Omental fat pad (tissue), 4 donors: ENCODE data around the gene C1orf141. TPM values are rescaled to one million over a fixed set of nuclear protein-coding genes. Genes with fewer than 3 reads are reported as not detected.

Experiments used
- ATAC-seq: fragments of 150-250 bp; one replicate; pipeline ENCODE4 v1.9.1; 2016; ENCODE audit warnings: mild to moderate bottlenecking, moderate library complexity; ENCODE audit not compliant: low FRiP score
- DNase-seq: peaks from one replicate; pipeline ENCODE4 v3.0.0-alpha.2; 2019; ENCODE audit warnings: low spot score
- total RNA-seq, 4 donors: library from RNA; depleted of rRNA; stranded (reverse); fragments of >200 nt; gene quantifications; one replicate each; pipeline ENCODE4 v1.1.0, GENCODE V29; 2016
- TF ChIP-seq, protein P1 (sequence below), 3 donors: fragments of 450-650 bp; IDR thresholded peaks; one replicate each; pipeline ENCODE4 v1.5.1; 2016 to 2017; ENCODE audit warnings: antibody characterized with exemption in 3 of 3, mild to moderate bottlenecking in 3 of 3, moderate library complexity in 2 of 3

C1orf141 gene
- total RNA-seq, 4 donors from 2014 or later: not detected

DNA sequence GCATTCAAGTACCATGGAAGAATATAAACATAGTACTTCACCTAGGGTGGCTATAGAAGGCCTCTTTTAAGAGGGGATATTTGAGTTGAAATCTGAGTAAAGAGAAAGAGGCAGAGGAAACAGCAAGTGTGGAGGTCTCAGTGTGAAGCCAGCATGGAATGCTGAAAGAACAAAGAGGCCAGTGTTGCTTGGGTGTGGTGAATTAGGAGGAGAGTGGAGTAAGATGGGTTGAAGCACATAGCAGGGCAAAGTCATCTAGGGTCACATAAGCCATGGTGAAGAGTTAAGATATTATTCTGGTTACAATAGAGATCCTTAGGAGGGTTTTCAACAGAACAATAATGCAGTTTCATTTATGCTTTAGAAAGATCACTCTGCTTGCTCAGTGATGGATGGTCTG, 37.5 kb downstream of the C1orf141 start:
- ATAC-seq (no peak), DNase-seq (no peak)
- TF ChIP-seq, protein P1, sequence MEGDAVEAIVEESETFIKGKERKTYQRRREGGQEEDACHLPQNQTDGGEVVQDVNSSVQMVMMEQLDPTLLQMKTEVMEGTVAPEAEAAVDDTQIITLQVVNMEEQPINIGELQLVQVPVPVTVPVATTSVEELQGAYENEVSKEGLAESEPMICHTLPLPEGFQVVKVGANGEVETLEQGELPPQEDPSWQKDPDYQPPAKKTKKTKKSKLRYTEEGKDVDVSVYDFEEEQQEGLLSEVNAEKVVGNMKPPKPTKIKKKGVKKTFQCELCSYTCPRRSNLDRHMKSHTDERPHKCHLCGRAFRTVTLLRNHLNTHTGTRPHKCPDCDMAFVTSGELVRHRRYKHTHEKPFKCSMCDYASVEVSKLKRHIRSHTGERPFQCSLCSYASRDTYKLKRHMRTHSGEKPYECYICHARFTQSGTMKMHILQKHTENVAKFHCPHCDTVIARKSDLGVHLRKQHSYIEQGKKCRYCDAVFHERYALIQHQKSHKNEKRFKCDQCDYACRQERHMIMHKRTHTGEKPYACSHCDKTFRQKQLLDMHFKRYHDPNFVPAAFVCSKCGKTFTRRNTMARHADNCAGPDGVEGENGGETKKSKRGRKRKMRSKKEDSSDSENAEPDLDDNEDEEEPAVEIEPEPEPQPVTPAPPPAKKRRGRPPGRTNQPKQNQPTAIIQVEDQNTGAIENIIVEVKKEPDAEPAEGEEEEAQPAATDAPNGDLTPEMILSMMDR (IDR thresholded peaks at IDR 0.05): no peak

DNA sequence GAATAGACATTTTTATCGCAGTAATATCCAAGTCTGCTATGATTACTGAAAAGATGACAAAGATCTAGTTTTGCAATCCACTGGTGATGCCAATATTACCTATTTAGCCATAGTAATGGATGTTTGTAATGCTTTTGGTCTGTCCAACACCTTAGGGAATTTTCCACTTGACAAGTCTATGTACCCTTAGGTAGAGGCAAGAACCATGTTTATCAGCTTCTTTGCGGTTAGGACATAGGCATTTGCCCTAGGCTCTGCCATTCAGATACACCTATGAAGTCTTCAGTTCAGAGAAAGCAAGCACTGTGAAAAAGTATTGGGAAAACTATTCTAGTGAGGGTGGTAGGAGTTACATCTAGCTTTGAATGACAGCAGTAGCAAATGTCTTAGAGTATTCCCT, 40.6 kb downstream of the C1orf141 start:
- TF ChIP-seq, protein P1 (IDR thresholded peaks at IDR 0.05): no peak
- ATAC-seq (no peak), DNase-seq (no peak)

DNA sequence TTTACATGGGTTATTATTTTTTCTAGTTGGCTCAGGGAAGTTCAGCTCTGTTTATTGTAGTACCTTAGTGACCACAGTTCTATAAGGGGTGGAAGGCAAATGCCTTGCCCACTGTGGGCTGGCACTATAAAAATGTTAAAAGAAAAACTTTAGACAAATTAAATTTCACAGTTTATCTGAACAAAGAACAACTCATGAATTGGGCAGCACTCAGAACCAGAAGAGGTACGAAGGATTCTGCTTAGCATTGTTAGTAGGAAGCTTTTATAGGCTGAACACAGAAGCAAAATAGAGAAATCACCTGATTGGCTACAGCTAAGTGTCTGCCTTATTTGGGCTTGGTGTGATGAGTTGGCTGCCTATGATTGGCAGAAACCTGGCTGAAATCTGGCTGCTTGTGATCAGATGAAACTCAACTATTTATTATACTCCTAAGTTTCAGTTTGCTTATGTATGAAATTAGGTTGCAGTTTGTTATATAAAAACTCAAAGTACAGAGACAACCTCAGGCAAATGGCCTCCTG, 45.0 kb downstream of the C1orf141 start:
- TF ChIP-seq, protein P1 (IDR thresholded peaks at IDR 0.05): no peak
- ATAC-seq (no peak), DNase-seq (no peak)

- no peak for ATAC-seq
- TF ChIP-seq, protein P1 (IDR thresholded peaks at IDR 0.05): no peak
- no peak for DNase-seq
Observed at GRCh38 chr1:67088440-67088839, 46.3 kb downstream of the C1orf141 start.

GRCh38 chr1:67085326-67085725, 49.4 kb downstream of the C1orf141 start:
- TF ChIP-seq, protein P1 (IDR thresholded peaks at IDR 0.05): no peak
- DNase-seq (no peak), ATAC-seq (no peak)

DNA sequence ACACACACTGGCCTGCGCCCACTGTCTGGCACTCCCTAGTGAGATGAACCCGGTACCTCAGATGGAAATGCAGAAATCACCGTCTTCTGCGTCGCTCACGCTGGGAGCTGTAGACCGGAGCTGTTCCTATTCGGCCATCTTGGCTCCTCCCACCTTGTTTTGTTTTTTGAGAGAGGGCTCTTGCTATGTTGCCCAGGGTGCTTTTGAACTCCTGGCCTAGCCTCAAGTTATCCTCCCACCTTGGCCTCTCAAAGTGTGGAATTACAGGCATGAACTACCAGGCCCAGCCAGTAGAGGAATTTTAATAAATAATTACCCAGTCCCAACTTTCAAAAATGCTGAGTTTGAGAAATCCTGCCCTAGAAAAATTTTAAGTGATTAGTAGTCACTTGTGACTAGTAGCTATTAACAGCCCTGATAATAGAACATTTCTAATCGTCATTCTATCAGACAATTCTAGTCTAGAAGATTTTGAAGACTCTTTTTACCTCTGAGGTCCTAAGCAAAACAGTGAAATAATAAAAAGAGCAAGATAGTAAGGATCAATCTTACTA, 49.9 kb downstream of the C1orf141 start:
- ATAC-seq (no peak), DNase-seq (no peak)
- TF ChIP-seq, protein P1 (IDR thresholded peaks at IDR 0.05): no peak

GRCh38 chr1:67078291-67078690, 56.5 kb downstream of the C1orf141 start:
- DNase-seq: no peak
- TF ChIP-seq, protein P1 (IDR thresholded peaks at IDR 0.05): no peak
- ATAC-seq: no peak
